GM23338 (cell line): ENCODE measurements around the gene RRAS2.

Source experiments
- CTCF ChIP-seq, 2 experiments: fragments of 200-600 bp in 1 of 2; sonication (generic) in 1 of 2; conservative IDR thresholded peaks; 2 replicates each; pipeline versions ENCODE4 v1.5.1 to v1.6.1; 2016 to 2017; ENCODE audit warnings: antibody characterized with exemption in 2 of 2, low read depth in 2 of 2, mild to moderate bottlenecking in 2 of 2, moderate library complexity in 1 of 2
- EZH2 ChIP-seq: fragments of 200-600 bp; sonication (generic); IDR thresholded peaks from one replicate; pipeline ENCODE4 v1.8.0; 2017; ENCODE audit warnings: antibody characterized with exemption, mild to moderate bottlenecking, low read depth; ENCODE audit not compliant: unreplicated experiment
- EZH2phosphoT487 ChIP-seq: fragments of 200-600 bp; sonication (generic); IDR thresholded peaks from one replicate; pipeline ENCODE4 v1.8.1; 2018; ENCODE audit warnings: antibody characterized with exemption; ENCODE audit not compliant: unreplicated experiment
- JUNB ChIP-seq: IDR thresholded peaks from one replicate; pipeline ENCODE4 v1.6.1; 2016; ENCODE audit warnings: antibody characterized with exemption; ENCODE audit not compliant: unreplicated experiment
- POLR2AphosphoS5 ChIP-seq: IDR thresholded peaks from 2 replicates; pipeline ENCODE4 v1.6.1; 2016; ENCODE audit warnings: antibody characterized with exemption, low read depth

GRCh38 chr11:14253840-14254239, 105.1 kb downstream of the RRAS2 start:
- TF ChIP-seq POLR2AphosphoS5 (no peak), CTCF (conservative IDR thresholded peaks at IDR 0.05; ENCODE audit: low read depth in 2 of 2) (no peak), EZH2 (no peak), EZH2phosphoT487 (no peak), JUNB (no peak)
